ENCODE results near the gene WBP1. TPM values are rescaled to one million over a fixed set of nuclear protein-coding genes. Genes with fewer than 3 reads are reported as not detected.

Gene WBP1
- total and polyA plus RNA-seq, 2 experiments from 2014 or later = 156 to 174 TPM

GRCh38 chr2:74421221-74421870, 36.9 kb upstream of the WBP1 start, which contains the start of the genes C2orf81 and WDR54:
TSS of gene C2orf81 (minus strand) at chr2:74421619. CDS start at chr2:74421560, 59 bp downstream.
TSS of gene WDR54 (plus strand) at chr2:74421730. CDS start at chr2:74422154, 424 bp downstream.
- Histone ChIP-seq H3K4me1 (ENCODE audit: low read depth) (no peaks in the 10 kb centered on the region), H3K36me3 (peaks cover 9% of the 10 kb centered on the region), H3K27me3 (no peaks in the 10 kb centered on the region), H3K27ac (no peak within 1 kb of the TSS), H3K9me3 (ENCODE audit: low read depth) (no peaks in the 10 kb centered on the region), H3K4me3 (peak within 1 kb of the TSS; percentile 43)
- DNase-seq (ENCODE audit: low read depth in 1 of 2, low spot score in 1 of 2) = peak; percentile 92
- TF ChIP-seq, protein P1, sequence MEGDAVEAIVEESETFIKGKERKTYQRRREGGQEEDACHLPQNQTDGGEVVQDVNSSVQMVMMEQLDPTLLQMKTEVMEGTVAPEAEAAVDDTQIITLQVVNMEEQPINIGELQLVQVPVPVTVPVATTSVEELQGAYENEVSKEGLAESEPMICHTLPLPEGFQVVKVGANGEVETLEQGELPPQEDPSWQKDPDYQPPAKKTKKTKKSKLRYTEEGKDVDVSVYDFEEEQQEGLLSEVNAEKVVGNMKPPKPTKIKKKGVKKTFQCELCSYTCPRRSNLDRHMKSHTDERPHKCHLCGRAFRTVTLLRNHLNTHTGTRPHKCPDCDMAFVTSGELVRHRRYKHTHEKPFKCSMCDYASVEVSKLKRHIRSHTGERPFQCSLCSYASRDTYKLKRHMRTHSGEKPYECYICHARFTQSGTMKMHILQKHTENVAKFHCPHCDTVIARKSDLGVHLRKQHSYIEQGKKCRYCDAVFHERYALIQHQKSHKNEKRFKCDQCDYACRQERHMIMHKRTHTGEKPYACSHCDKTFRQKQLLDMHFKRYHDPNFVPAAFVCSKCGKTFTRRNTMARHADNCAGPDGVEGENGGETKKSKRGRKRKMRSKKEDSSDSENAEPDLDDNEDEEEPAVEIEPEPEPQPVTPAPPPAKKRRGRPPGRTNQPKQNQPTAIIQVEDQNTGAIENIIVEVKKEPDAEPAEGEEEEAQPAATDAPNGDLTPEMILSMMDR (IDR thresholded peaks at IDR 0.05; ENCODE audit: low read depth, low read length) = no peak

DNA sequence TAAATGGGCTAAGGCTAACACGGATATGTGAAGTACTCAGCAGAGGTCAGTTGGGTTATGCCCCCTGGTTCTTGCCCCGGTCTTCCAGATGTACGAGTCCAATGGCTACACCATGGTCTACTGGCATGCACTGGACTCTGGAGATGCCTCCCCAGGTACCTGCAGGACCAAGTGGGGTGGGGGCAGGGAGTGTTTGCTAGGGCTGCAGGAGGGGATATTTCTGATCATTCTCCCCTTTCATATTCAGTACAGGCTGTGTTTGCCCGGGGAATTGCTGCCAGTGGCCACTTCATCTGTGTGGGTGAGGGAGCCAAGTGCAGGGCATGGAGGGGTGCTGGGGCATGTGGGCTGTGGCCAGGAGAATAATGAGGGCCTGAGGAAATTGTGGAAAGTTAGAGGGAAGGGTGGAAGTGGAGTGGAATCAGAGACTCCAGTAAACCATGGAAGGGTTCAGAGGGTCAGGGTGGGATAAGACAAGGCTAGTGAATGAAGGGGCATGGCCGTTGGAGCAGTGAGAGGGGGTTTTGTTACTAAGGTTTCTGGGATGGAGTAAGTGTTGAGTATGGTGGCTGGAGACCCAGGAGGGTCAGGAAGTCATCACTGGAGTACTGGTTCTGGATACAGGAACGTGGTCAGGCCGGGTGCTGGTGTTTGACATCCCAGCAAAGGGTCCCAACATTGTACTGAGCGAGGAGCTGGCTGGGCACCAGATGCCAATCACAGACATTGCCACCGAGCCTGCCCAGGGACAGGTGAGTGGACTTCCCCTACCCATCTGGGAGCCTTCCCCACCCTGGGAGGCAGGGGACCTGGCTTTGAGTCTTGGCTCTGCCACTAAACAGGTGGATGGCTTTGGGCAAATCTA, 34.8 kb upstream of the WBP1 start:
- H3K9me3 ChIP-seq (ENCODE audit: low read depth) = no peaks in the 10 kb centered on the region
- H3K27me3 ChIP-seq = no peaks in the 10 kb centered on the region
- TF ChIP-seq, protein P1 (IDR thresholded peaks at IDR 0.05; ENCODE audit: low read depth, low read length) = no peak
- no peaks in the 10 kb centered on the region for H3K4me1 ChIP-seq (ENCODE audit: low read depth)
- no peak for DNase-seq (ENCODE audit: low read depth in 1 of 2, low spot score in 1 of 2)
- H3K36me3 ChIP-seq = peaks cover 12% of the 10 kb centered on the region
- H3K4me3 ChIP-seq = no peak overlapping the region
- peak overlapping the region; percentile 72 for H3K27ac ChIP-seq

- peaks cover 21% of the 10 kb centered on the region for H3K36me3 ChIP-seq
- no peak overlapping the region for H3K4me3 ChIP-seq
- TF ChIP-seq, protein P1 (IDR thresholded peaks at IDR 0.05; ENCODE audit: low read depth, low read length) = no peak
- no peaks in the 10 kb centered on the region for H3K27me3 ChIP-seq
- no peaks in the 10 kb centered on the region for H3K4me1 ChIP-seq (ENCODE audit: low read depth)
- DNase-seq (ENCODE audit: low read depth in 1 of 2, low spot score in 1 of 2) = no peak
- H3K9me3 ChIP-seq (ENCODE audit: low read depth) = no peaks in the 10 kb centered on the region
- H3K27ac ChIP-seq = peak overlapping the region; percentile 72
Observed at GRCh38 chr2:74424139-74424992, 33.9 kb upstream of the WBP1 start.

DNA sequence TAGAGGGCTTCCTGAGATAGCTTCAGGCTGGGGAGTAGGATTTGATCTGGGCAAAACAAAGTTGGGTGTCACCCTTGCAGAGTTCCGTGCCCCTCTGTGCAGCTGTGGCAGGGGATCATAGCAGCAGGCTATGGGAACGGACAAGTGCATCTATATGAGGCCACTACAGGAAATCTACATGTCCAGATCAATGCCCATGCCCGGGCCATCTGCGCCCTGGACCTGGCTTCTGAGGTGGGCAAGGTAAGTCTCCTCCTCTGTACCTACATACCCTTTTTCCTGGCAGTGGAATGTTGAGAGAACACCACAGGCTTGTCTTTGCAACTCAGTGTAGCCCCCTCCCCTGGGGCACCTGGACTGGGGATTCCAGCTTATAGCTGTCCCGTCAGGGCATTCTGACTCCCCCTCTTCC, 33.2 kb upstream of the WBP1 start:
- no peaks in the 10 kb centered on the region for H3K27me3 ChIP-seq
- peak overlapping the region; percentile 72 for H3K27ac ChIP-seq
- peaks cover 27% of the 10 kb centered on the region for H3K36me3 ChIP-seq
- TF ChIP-seq, protein P1 (IDR thresholded peaks at IDR 0.05; ENCODE audit: low read depth, low read length) = no peak
- no peak overlapping the region for H3K4me3 ChIP-seq
- DNase-seq (ENCODE audit: low read depth in 1 of 2, low spot score in 1 of 2) = no peak
- no peaks in the 10 kb centered on the region for H3K9me3 ChIP-seq (ENCODE audit: low read depth)
- no peaks in the 10 kb centered on the region for H3K4me1 ChIP-seq (ENCODE audit: low read depth)

GRCh38 chr2:74425523-74425922, 32.7 kb upstream of the WBP1 start:
- Histone ChIP-seq H3K27ac (peak overlapping the region; percentile 72), H3K4me1 (ENCODE audit: low read depth) (no peaks in the 10 kb centered on the region), H3K4me3 (no peak overlapping the region), H3K36me3 (peaks cover 27% of the 10 kb centered on the region), H3K9me3 (ENCODE audit: low read depth) (no peaks in the 10 kb centered on the region), H3K27me3 (no peaks in the 10 kb centered on the region)
- TF ChIP-seq, protein P1 (IDR thresholded peaks at IDR 0.05; ENCODE audit: low read depth, low read length) = no peak
- no peak for DNase-seq (ENCODE audit: low read depth in 1 of 2, low spot score in 1 of 2)

Measured in cardiac muscle cell (in vitro differentiated cells and primary cell).